ENCODE data around the gene BICC1. TPM values are rescaled to one million over a fixed set of nuclear protein-coding genes. Genes with fewer than 3 reads are reported as not detected.

The BICC1 gene
- polyA plus RNA-seq, 1 donor (not counting 4 experiments of a cell fraction or from before 2014, with no cell fraction given) = 4.2 TPM

- no peak for FAIRE-seq
Measured at GRCh38 chr10:58747687-58748086, 235.0 kb downstream of the BICC1 start.

GRCh38 chr10:58752665-58753064, 240.0 kb downstream of the BICC1 start:
- Histone ChIP-seq H3K27me3 (ENCODE audit: control insufficient read depth, extremely low read depth, insufficient read depth, low read length) (no peaks in the 10 kb centered on the region), H3K4me1 (ENCODE audit: control insufficient read depth, extremely low read depth, insufficient read depth, low read length) (peaks cover 8% of the 10 kb centered on the region), H3K9me1 (ENCODE audit: control insufficient read depth, extremely low read depth, insufficient read depth, low read length) (no peaks in the 10 kb centered on the region), H4K20me1 (ENCODE audit: control insufficient read depth, extremely low read depth, insufficient read depth, low read length) (no peaks in the 10 kb centered on the region), H3K27ac (ENCODE audit: control insufficient read depth, insufficient read depth, low read length) (no peak overlapping the region), H3K4me2 (ENCODE audit: control insufficient read depth, extremely low read depth, insufficient read depth, low read depth, low read length) (no peak overlapping the region), H3K9ac (ENCODE audit: control insufficient read depth, extremely low read depth, insufficient read depth, low read length) (no peak overlapping the region), H3K4me3 (ENCODE audit: control insufficient read depth in 2 of 3, extremely low read depth in 1 of 3, insufficient read depth in 2 of 3, low read depth in 1 of 3, low read length in 3 of 3) (no peak overlapping the region), H3K9me3 (ENCODE audit: control insufficient read depth, low read depth, low read length) (no peaks in the 10 kb centered on the region), H2AFZ (ENCODE audit: control insufficient read depth, low read length) (no peak overlapping the region), H3K79me2 (ENCODE audit: control insufficient read depth, insufficient read depth, low read length) (no peaks in the 10 kb centered on the region), H3K36me3 (ENCODE audit: control insufficient read depth in 2 of 2, extremely low read depth in 1 of 2, insufficient read depth in 2 of 2, low read length in 2 of 2) (no peaks in the 10 kb centered on the region)
- TF ChIP-seq EZH2 (IDR thresholded peaks at IDR 0.05; ENCODE audit: low read length) = no peak
- TF ChIP-seq CTCF (optimal IDR thresholded peaks at IDR 0.05 in 1 of 3, IDR thresholded peaks at IDR 0.05 in 1 of 3, conservative IDR thresholded peaks at IDR 0.05 in 1 of 3; ENCODE audit: extremely low read depth in 1 of 3, insufficient read depth in 2 of 3, low read length in 3 of 3) = no peak
- no peak for DNase-seq (ENCODE audit: low read depth, low spot score)
- dilution Hi-C loops (cut with MboI; ENCODE audit: extremely low pct_ligation_motif_present, low sequenced_read_pairs) = no loop called here
- no peak for FAIRE-seq

More at GRCh38 chr10:58747687-58748086, 235.0 kb downstream of the BICC1 start:
- Histone ChIP-seq H3K27me3 (ENCODE audit: control insufficient read depth, extremely low read depth, insufficient read depth, low read length) (no peaks in the 10 kb centered on the region), H3K4me1 (ENCODE audit: control insufficient read depth, extremely low read depth, insufficient read depth, low read length) (no peaks in the 10 kb centered on the region), H3K9me1 (ENCODE audit: control insufficient read depth, extremely low read depth, insufficient read depth, low read length) (no peaks in the 10 kb centered on the region), H3K9me3 (ENCODE audit: control insufficient read depth, low read depth, low read length) (no peaks in the 10 kb centered on the region), H3K4me2 (ENCODE audit: control insufficient read depth, extremely low read depth, insufficient read depth, low read depth, low read length) (no peak overlapping the region), H3K9ac (ENCODE audit: control insufficient read depth, extremely low read depth, insufficient read depth, low read length) (no peak overlapping the region), H3K79me2 (ENCODE audit: control insufficient read depth, insufficient read depth, low read length) (no peaks in the 10 kb centered on the region), H3K36me3 (ENCODE audit: control insufficient read depth in 2 of 2, extremely low read depth in 1 of 2, insufficient read depth in 2 of 2, low read length in 2 of 2) (no peaks in the 10 kb centered on the region), H3K4me3 (ENCODE audit: control insufficient read depth in 2 of 3, extremely low read depth in 1 of 3, insufficient read depth in 2 of 3, low read depth in 1 of 3, low read length in 3 of 3) (no peak overlapping the region), H2AFZ (ENCODE audit: control insufficient read depth, low read length) (no peak overlapping the region), H3K27ac (ENCODE audit: control insufficient read depth, insufficient read depth, low read length) (no peak overlapping the region), H4K20me1 (ENCODE audit: control insufficient read depth, extremely low read depth, insufficient read depth, low read length) (no peaks in the 10 kb centered on the region)
- dilution Hi-C loops (cut with MboI; ENCODE audit: extremely low pct_ligation_motif_present, low sequenced_read_pairs) = no loop called here
- TF ChIP-seq EZH2 (IDR thresholded peaks at IDR 0.05; ENCODE audit: low read length) (no peak), CTCF (optimal IDR thresholded peaks at IDR 0.05 in 1 of 3, IDR thresholded peaks at IDR 0.05 in 1 of 3, conservative IDR thresholded peaks at IDR 0.05 in 1 of 3; ENCODE audit: extremely low read depth in 1 of 3, insufficient read depth in 2 of 3, low read length in 3 of 3) (no peak)
- DNase-seq (ENCODE audit: low read depth, low spot score) = no peak

All from keratinocyte (primary cell).